Neural cell (in vitro differentiated cells): ENCODE measurements around the gene PPP1R3G. TPM values are rescaled to one million over a fixed set of nuclear protein-coding genes. Genes with fewer than 3 reads are reported as not detected.

Experiments used
- H2AFZ ChIP-seq: fragments of 200-600, 300-800 bp; sonication (generic), shearing (Covaris generic); 2 replicates; pipeline ENCODE4 v1.6.0; 2014; ENCODE audit warnings: low read depth, mild to moderate bottlenecking, antibody characterized with exemption, low read length, moderate library complexity
- H3F3A ChIP-seq: fragments of 200-600 bp; shearing (Covaris generic); 2 replicates; pipeline ENCODE4 v1.6.1; 2016; ENCODE audit warnings: mild to moderate bottlenecking, moderate library complexity, mixed read lengths, antibody characterized with exemption, low read length; ENCODE audit not compliant: insufficient read depth, poor library complexity, severe bottlenecking
- H3K27ac ChIP-seq: fragments of 200-600, 300-800 bp; sonication (generic), shearing (Covaris generic); 2 replicates; pipeline ENCODE4 v1.5.1; 2014; ENCODE audit warnings: mild to moderate bottlenecking, low read length, moderate library complexity
- H3K27me3 ChIP-seq: fragments of 300-800, 200-600 bp; sonication (generic), shearing (Covaris generic); 2 replicates; pipeline ENCODE4 v1.6.0; 2014; ENCODE audit warnings: mild to moderate bottlenecking, low read depth, low read length, moderate library complexity; ENCODE audit not compliant: insufficient read depth
- H3K36me3 ChIP-seq: fragments of 300-800, 200-600 bp; sonication (generic), shearing (Covaris generic); 2 replicates; pipeline ENCODE4 v1.5.1; 2014; ENCODE audit warnings: mild to moderate bottlenecking, antibody characterized with exemption, low read length, moderate library complexity; ENCODE audit not compliant: insufficient read depth
- H3K4me2 ChIP-seq: fragments of 300-800, 200-600 bp; sonication (generic), shearing (Covaris generic); 2 replicates; pipeline ENCODE4 v1.6.0; 2014; ENCODE audit warnings: mild to moderate bottlenecking, low read length
- H3K4me3 ChIP-seq: fragments of 300-800, 200-600 bp; sonication (generic), shearing (Covaris generic); 2 replicates; pipeline ENCODE4 v1.5.1; 2014; ENCODE audit warnings: mild to moderate bottlenecking, low read length, moderate library complexity
- H3K79me2 ChIP-seq: fragments of 200-600 bp; shearing (Covaris generic); replicated peaks from 2 replicates; pipeline ENCODE4 v1.6.0; 2014; ENCODE audit warnings: mild to moderate bottlenecking, low read length, moderate library complexity; ENCODE audit not compliant: insufficient read depth
- H3K9ac ChIP-seq: fragments of 300-800, 200-600 bp; sonication (generic), shearing (Covaris generic); 2 replicates; pipeline ENCODE4 v1.6.1; 2016; ENCODE audit warnings: mild to moderate bottlenecking, low read length, mixed read lengths
- H3K9me2 ChIP-seq: fragments of 200-600 bp; shearing (Covaris generic); 2 replicates; pipeline ENCODE4 v1.6.1; 2016; ENCODE audit warnings: mild to moderate bottlenecking, low read length, mixed read lengths; ENCODE audit not compliant: insufficient read depth
- H3K9me3 ChIP-seq: fragments of 200-600, 300-800 bp; sonication (generic), shearing (Covaris generic); 2 replicates; pipeline ENCODE4 v1.6.1; 2016; ENCODE audit warnings: mild to moderate bottlenecking, mixed run types, low read length, moderate library complexity, mixed read lengths
- H4K20me1 ChIP-seq: fragments of 200-600 bp; shearing (Covaris generic); 2 replicates; pipeline ENCODE4 v1.6.1; 2016; ENCODE audit warnings: mild to moderate bottlenecking, mixed run types; ENCODE audit not compliant: insufficient read depth
- CTCF ChIP-seq: fragments of 450-650 bp; IDR thresholded peaks from 2 replicates; pipeline ENCODE4 v1.5.1; 2014; ENCODE audit warnings: antibody characterized with exemption, mild to moderate bottlenecking, moderate library complexity; ENCODE audit not compliant: poor library complexity, severe bottlenecking
- EP300 ChIP-seq: fragments of 450-650 bp; conservative IDR thresholded peaks from 2 replicates; pipeline ENCODE4 v1.6.1; 2014; ENCODE audit warnings: antibody characterized with exemption, mild to moderate bottlenecking, moderate library complexity; ENCODE audit not compliant: poor library complexity, severe bottlenecking
- EZH2 ChIP-seq: fragments of 200-600, 300-800 bp; shearing (Covaris generic), sonication (generic); IDR thresholded peaks from 2 replicates; pipeline ENCODE4 v1.6.1; 2014; ENCODE audit warnings: antibody characterized with exemption, low read length, borderline replicate concordance, mild to moderate bottlenecking; ENCODE audit not compliant: insufficient read depth, poor library complexity, severe bottlenecking
- MXI1 ChIP-seq: fragments of 450-650 bp; conservative IDR thresholded peaks from 2 replicates; pipeline ENCODE4 v1.6.1; 2014; ENCODE audit warnings: antibody characterized with exemption, mild to moderate bottlenecking; ENCODE audit not compliant: poor library complexity, severe bottlenecking
- POLR2AphosphoS5 ChIP-seq: IDR thresholded peaks from 2 replicates; pipeline ENCODE4 v1.6.1; 2012
- RAD21 ChIP-seq: fragments of 450-650 bp; conservative IDR thresholded peaks from 2 replicates; pipeline ENCODE4 v1.6.1; 2014; ENCODE audit warnings: antibody characterized with exemption, mild to moderate bottlenecking, moderate library complexity
- SMC3 ChIP-seq: fragments of 450-650 bp; conservative IDR thresholded peaks from 2 replicates; pipeline ENCODE4 v1.6.1; 2014; ENCODE audit warnings: antibody characterized with exemption, mild to moderate bottlenecking, moderate library complexity; ENCODE audit not compliant: poor library complexity
- TAF1 ChIP-seq: IDR thresholded peaks from 2 replicates; pipeline ENCODE4 v1.6.1; 2012; ENCODE audit warnings: low read depth
- polyA plus RNA-seq: library from polyadenylated mRNA; depleted of rRNA; stranded (reverse); fragments of >200 nt; gene quantifications from 2 replicates; pipeline ENCODE4 v1.2.3, GENCODE V29; 2014
- TF ChIP-seq, protein P1 (sequence below): IDR thresholded peaks from 2 replicates; pipeline ENCODE4 v1.6.1; 2012; ENCODE audit warnings: borderline replicate concordance

PPP1R3G gene
- polyA plus RNA-seq, 1 donor from 2014 or later: not detected

GRCh38 chr6:5061152-5061551 is 24.0 kb upstream of the PPP1R3G start:
- Histone ChIP-seq H3K9me2 (no peaks in the 10 kb centered on the region), H2AFZ (no peak overlapping the region), H3K27ac (no peak overlapping the region), H3K4me2 (no peak overlapping the region), H4K20me1 (no peaks in the 10 kb centered on the region), H3K79me2 (no peaks in the 10 kb centered on the region), H3K36me3 (no peaks in the 10 kb centered on the region), H3K27me3 (no peaks in the 10 kb centered on the region), H3K9ac (no peak overlapping the region), H3K4me3 (no peak overlapping the region), H3K9me3 (no peaks in the 10 kb centered on the region), H3F3A (no peaks in the 10 kb centered on the region)
- TF ChIP-seq SMC3: no peak
- TF ChIP-seq, protein P1, sequence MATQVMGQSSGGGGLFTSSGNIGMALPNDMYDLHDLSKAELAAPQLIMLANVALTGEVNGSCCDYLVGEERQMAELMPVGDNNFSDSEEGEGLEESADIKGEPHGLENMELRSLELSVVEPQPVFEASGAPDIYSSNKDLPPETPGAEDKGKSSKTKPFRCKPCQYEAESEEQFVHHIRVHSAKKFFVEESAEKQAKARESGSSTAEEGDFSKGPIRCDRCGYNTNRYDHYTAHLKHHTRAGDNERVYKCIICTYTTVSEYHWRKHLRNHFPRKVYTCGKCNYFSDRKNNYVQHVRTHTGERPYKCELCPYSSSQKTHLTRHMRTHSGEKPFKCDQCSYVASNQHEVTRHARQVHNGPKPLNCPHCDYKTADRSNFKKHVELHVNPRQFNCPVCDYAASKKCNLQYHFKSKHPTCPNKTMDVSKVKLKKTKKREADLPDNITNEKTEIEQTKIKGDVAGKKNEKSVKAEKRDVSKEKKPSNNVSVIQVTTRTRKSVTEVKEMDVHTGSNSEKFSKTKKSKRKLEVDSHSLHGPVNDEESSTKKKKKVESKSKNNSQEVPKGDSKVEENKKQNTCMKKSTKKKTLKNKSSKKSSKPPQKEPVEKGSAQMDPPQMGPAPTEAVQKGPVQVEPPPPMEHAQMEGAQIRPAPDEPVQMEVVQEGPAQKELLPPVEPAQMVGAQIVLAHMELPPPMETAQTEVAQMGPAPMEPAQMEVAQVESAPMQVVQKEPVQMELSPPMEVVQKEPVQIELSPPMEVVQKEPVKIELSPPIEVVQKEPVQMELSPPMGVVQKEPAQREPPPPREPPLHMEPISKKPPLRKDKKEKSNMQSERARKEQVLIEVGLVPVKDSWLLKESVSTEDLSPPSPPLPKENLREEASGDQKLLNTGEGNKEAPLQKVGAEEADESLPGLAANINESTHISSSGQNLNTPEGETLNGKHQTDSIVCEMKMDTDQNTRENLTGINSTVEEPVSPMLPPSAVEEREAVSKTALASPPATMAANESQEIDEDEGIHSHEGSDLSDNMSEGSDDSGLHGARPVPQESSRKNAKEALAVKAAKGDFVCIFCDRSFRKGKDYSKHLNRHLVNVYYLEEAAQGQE: no peak

DNA sequence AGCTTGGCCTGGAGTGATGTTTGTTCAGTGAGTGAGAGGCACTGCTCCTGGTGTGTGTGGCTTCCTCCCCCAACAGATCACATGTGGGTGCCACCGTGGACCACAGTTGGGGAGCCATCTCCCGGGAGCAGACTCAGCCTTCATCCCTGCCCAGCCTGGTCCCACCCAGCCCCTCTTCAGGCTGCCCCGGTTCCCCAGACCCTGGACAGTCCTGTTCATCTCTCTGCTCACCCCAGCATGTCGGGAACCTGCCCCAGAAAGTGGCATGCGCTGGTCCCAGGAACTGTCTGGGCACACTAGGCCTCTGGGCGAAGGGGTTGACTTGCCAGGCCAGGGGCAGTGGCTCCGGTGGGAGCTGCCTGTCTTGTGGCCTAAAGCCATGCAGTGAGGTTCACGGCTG is 21.5 kb upstream of the PPP1R3G start:
- Histone ChIP-seq H3K9me2 (no peaks in the 10 kb centered on the region), H2AFZ (no peak overlapping the region), H3K27ac (no peak overlapping the region), H3K27me3 (no peaks in the 10 kb centered on the region), H3K9ac (no peak overlapping the region), H3K79me2 (no peaks in the 10 kb centered on the region), H3K9me3 (no peaks in the 10 kb centered on the region), H3K4me2 (no peak overlapping the region), H3K36me3 (no peaks in the 10 kb centered on the region), H3K4me3 (no peak overlapping the region), H4K20me1 (no peaks in the 10 kb centered on the region), H3F3A (no peaks in the 10 kb centered on the region)
- TF ChIP-seq POLR2AphosphoS5 (no peak), TAF1 (no peak), RAD21 (no peak), MXI1 (no peak), SMC3 (no peak), CTCF (no peak), EZH2 (no peak), EP300 (no peak)
- TF ChIP-seq, protein P1: no peak
